K562 (cell line): ENCODE results near the gene GRK1. TPM values are rescaled to one million over a fixed set of nuclear protein-coding genes. Genes with fewer than 3 reads are reported as not detected.

Source experiments
- ATAC-seq: fragments of 200-7000 bp; cut with Tn5 transposase; 3 replicates; pipeline ENCODE4 v1.9.1; 2020; ENCODE audit warnings: moderate library complexity
- BruUV-seq: library from RNA; stranded (reverse); fragments of 400-500 nt; replicated peaks from 2 replicates; lab custom pipeline; 2021; lab: Mats Ljungman, UMichigan
- CTCF ChIA-PET: fragments of 300-600 bp; formaldehyde crosslinking; extraction: SDS; loops from one replicate; lab custom pipeline; 2021; ENCODE audit warnings: low intra/inter-chr PET ratio; lab: Yijun Ruan, JAX
- POLR2A ChIA-PET: fragments of 300-600, 350-650 bp; sonication (Branson Sonifier 250); formaldehyde crosslinking; extraction: SDS; loops from one replicate; lab custom pipeline; 2021; ENCODE audit warnings: antibody characterized with exemption, inconsistent platforms; lab: Yijun Ruan, JAX
- DNase-seq, 4 experiments: peaks; one replicate each; pipeline versions ENCODE4 v3.0.0 to v3.0.0-alpha.2; 2011 to 2018; ENCODE audit warnings: low spot score in 3 of 4, mixed read lengths in 3 of 4; ENCODE audit errors: extremely low read depth in 1 of 4
- FAIRE-seq: peaks from 2 replicates; lab custom pipeline; 2011; peaks lifted over from hg19 to GRCh38; lab: Jason Lieb, UNC
- H2AFZ ChIP-seq: 2 replicates; pipeline ENCODE4 v1.6.0; 2011; ENCODE audit warnings: low read depth, low read length, control low read depth, inconsistent platforms
- H3K27ac ChIP-seq: fragments of 200-600 bp; 3 replicates; pipeline ENCODE4 v1.8.0; 2011; ENCODE audit warnings: low read depth, mild to moderate bottlenecking, control low read depth, inconsistent platforms, low read length, moderate library complexity, mixed read lengths; ENCODE audit errors: extremely low read depth
- H3K27me3 ChIP-seq, 2 experiments: fragments of 300-600 bp in 1 of 2; 2 replicates in 1 of 2; 3 replicates in 1 of 2; pipeline versions ENCODE4 v1.6.0 to v1.8.0; 2011; ENCODE audit warnings: inconsistent platforms in 2 of 2, low read length in 2 of 2, mild to moderate bottlenecking in 1 of 2, mixed read lengths in 1 of 2, moderate library complexity in 1 of 2; ENCODE audit not compliant: control insufficient read depth in 2 of 2, insufficient read depth in 2 of 2
- H3K36me3 ChIP-seq: fragments of 300-600 bp; 3 replicates; pipeline ENCODE4 v1.8.0; 2011; ENCODE audit warnings: mild to moderate bottlenecking, low read length, inconsistent platforms; ENCODE audit not compliant: control insufficient read depth, insufficient read depth
- H3K4me1 ChIP-seq, 2 experiments: fragments of 200-600 bp in 1 of 2; replicated peaks in 1 of 2; 2 replicates in 1 of 2; 3 replicates in 1 of 2; pipeline versions ENCODE4 v1.5.1 to v1.8.0; 2011; ENCODE audit warnings: inconsistent platforms in 2 of 2, low read length in 2 of 2, mild to moderate bottlenecking in 1 of 2, mixed read lengths in 1 of 2, moderate library complexity in 1 of 2; ENCODE audit not compliant: control insufficient read depth in 2 of 2, insufficient read depth in 2 of 2
- H3K4me2 ChIP-seq: 2 replicates; pipeline ENCODE4 v1.6.1; 2011; ENCODE audit warnings: low read length, control low read depth, inconsistent platforms, mixed read lengths; ENCODE audit not compliant: insufficient read depth
- H3K4me3 ChIP-seq: fragments of 200-600 bp; sonication (generic), shearing (Covaris generic); 2 replicates; pipeline ENCODE4 v1.5.1; 2016; ENCODE audit warnings: control low read depth, inconsistent platforms
- H3K79me2 ChIP-seq: fragments of 200-600 bp; 3 replicates; pipeline ENCODE4 v1.8.0; 2011; ENCODE audit warnings: low read length, inconsistent platforms; ENCODE audit not compliant: control insufficient read depth, insufficient read depth
- H3K9ac ChIP-seq, 2 experiments: 2 replicates each; pipeline versions ENCODE4 v1.6.0 to v1.6.1; 2011; ENCODE audit warnings: low read depth in 2 of 2, low read length in 2 of 2, control low read depth in 1 of 2, inconsistent platforms in 1 of 2, mild to moderate bottlenecking in 1 of 2, mixed read lengths in 1 of 2; ENCODE audit not compliant: insufficient read depth in 1 of 2
- H3K9me1 ChIP-seq: one replicate; pipeline ENCODE4 v1.6.0; 2011; ENCODE audit warnings: inconsistent platforms, mild to moderate bottlenecking, low read length, moderate library complexity; ENCODE audit not compliant: control insufficient read depth, insufficient read depth
- H3K9me3 ChIP-seq: replicated peaks from 2 replicates; pipeline ENCODE4 v1.5.1; 2011; ENCODE audit warnings: low read depth, low read length, inconsistent platforms; ENCODE audit not compliant: control insufficient read depth, insufficient read depth
- H4K20me1 ChIP-seq: replicated peaks from 2 replicates; pipeline ENCODE4 v1.6.1; 2011; ENCODE audit warnings: low read length, inconsistent platforms, mixed read lengths; ENCODE audit not compliant: control insufficient read depth, insufficient read depth
- AFF4 ChIP-seq: sonication (generic); formaldehyde crosslinking; IDR thresholded peaks from 2 replicates; pipeline ENCODE4 v1.8.0; 2023; ENCODE audit warnings: mild to moderate bottlenecking, missing genetic modification reagents
- BCL6 ChIP-seq: fragments of 250-450 bp; sonication (Bioruptor Pico); IDR thresholded peaks from 2 replicates; pipeline ENCODE4 v1.4.0; 2020
- CBFA2T3 ChIP-seq: fragments of 450-650 bp; IDR thresholded peaks from 2 replicates; pipeline ENCODE4 v1.6.1; 2017
- E2F1 ChIP-seq: sonication (generic); formaldehyde crosslinking; IDR thresholded peaks from 2 replicates; pipeline ENCODE4 v1.8.1; 2023; ENCODE audit warnings: mild to moderate bottlenecking, missing genetic modification reagents, moderate library complexity
- HMGN3 ChIP-seq: IDR thresholded peaks from 2 replicates; pipeline ENCODE4 v1.6.1; 2011; ENCODE audit warnings: borderline replicate concordance, low read depth, mild to moderate bottlenecking, mixed read lengths, low read length; ENCODE audit not compliant: insufficient read length; ENCODE audit errors: extremely low read depth
- HNRNPUL1 ChIP-seq: fragments of 200-400 bp; formaldehyde crosslinking; IDR thresholded peaks from 2 replicates; pipeline ENCODE4 v1.6.1; 2017; ENCODE audit warnings: low read length
- LEF1 ChIP-seq: fragments of 450-650 bp; IDR thresholded peaks from 2 replicates; pipeline ENCODE4 v1.6.1; 2016; ENCODE audit warnings: mild to moderate bottlenecking
- NFE2 ChIP-seq: IDR thresholded peaks from 2 replicates; pipeline ENCODE4 v1.6.1; 2014; ENCODE audit warnings: antibody characterized with exemption, low read depth
- PHB ChIP-seq: fragments of 250-450 bp; sonication (Bioruptor Pico); IDR thresholded peaks from 2 replicates; pipeline ENCODE4 v1.5.0; 2021
- PTTG1 ChIP-seq: fragments of 450-650 bp; IDR thresholded peaks from 2 replicates; pipeline ENCODE4 v1.6.1; 2016; ENCODE audit warnings: low read depth, mild to moderate bottlenecking, missing genetic modification characterization, missing compliant biosample characterization
- SAP30 ChIP-seq: fragments of 200-600 bp; sonication (generic); IDR thresholded peaks from 2 replicates; pipeline ENCODE4 v1.6.1; 2012; ENCODE audit warnings: borderline replicate concordance, low read depth, mild to moderate bottlenecking, moderate library complexity, low read length, control low read depth, inconsistent platforms; ENCODE audit not compliant: insufficient read depth, poor library complexity, severe bottlenecking
- THRAP3 ChIP-seq: fragments of 450-650 bp; IDR thresholded peaks from 2 replicates; pipeline ENCODE4 v1.6.1; 2016; ENCODE audit warnings: mild to moderate bottlenecking, inconsistent platforms, borderline replicate concordance
- ZNF174 ChIP-seq: fragments of 250-450 bp; sonication (Bioruptor Pico); IDR thresholded peaks from 2 replicates; pipeline ENCODE4 v1.4.0; 2020; ENCODE audit warnings: mild to moderate bottlenecking
- ZNF3 ChIP-seq: fragments of 250-450 bp; sonication (Bioruptor Pico); IDR thresholded peaks from 2 replicates; pipeline ENCODE4 v1.5.0; 2021; ENCODE audit warnings: mild to moderate bottlenecking, moderate library complexity
- ZNF551 ChIP-seq: fragments of 250-450 bp; sonication (Bioruptor Pico); IDR thresholded peaks from 2 replicates; pipeline ENCODE4 v1.5.0; 2021; ENCODE audit warnings: mild to moderate bottlenecking, moderate library complexity
- WGBS: fragments of 100-300 bp; shearing (Covaris generic); methylation state at CpG from one replicate; pipeline ENCODE4 v1.1.6; 2016; ENCODE audit warnings: low coverage, mixed read lengths; ENCODE audit not compliant: insufficient coverage; ENCODE audit errors: missing lambda C conversion rate; 5-methylcytosine and 5-hydroxymethylcytosine counted together
- in situ Hi-C: fragments of 300-500 bp; cut with MboI; formaldehyde crosslinking; loops from 4 replicates; pipeline ENCODE4 v1.15.0; 2018; ENCODE audit warnings: inconsistent platforms, mixed read lengths
- intact Hi-C: fragments of 100-400 bp; cut with micrococcal nuclease; formaldehyde crosslinking; loops from 2 replicates; pipeline ENCODE4 v1.14.2; 2022
- polyA plus RNA-seq, 8 experiments: library from polyadenylated mRNA; depleted of rRNA in 4 of 8; stranded (reverse) in 5 of 8; unstranded in 3 of 8; fragments of >200 nt; fragmentation: Nextera tagmentation in 2 of 8; fragmentation: Illumina TruSeq in 1 of 8; extraction: Ambion mirVana in 2 of 8; extraction: Trizol in 1 of 8; gene quantifications; 2 replicates each; pipeline versions ENCODE4 v1.2.1 to v1.2.3, GENCODE V29; 2011 to 2014; ENCODE audit warnings: inconsistent platforms in 1 of 8, missing spikeins in 1 of 8
- total RNA-seq, 7 experiments: library from RNA; depleted of rRNA in 6 of 7; stranded (reverse); fragments of >200 nt in 6 of 7; fragmentation: Illumina TruSeq in 2 of 7; extraction: Trizol in 2 of 7; gene quantifications; 2 replicates each; pipeline versions ENCODE4 v1.2.1 to v1.2.3, GENCODE V29; 2011 to 2021; ENCODE audit warnings: low replicate concordance in 1 of 7
- TF ChIP-seq, protein P1 (sequence below): sonication (generic); formaldehyde crosslinking; IDR thresholded peaks from 2 replicates; pipeline ENCODE4 v1.8.0; 2023; ENCODE audit warnings: mild to moderate bottlenecking, missing genetic modification reagents

GRK1 gene
- total and polyA plus RNA-seq, 9 of the 15 experiments (the other 6 are each of a cell fraction or from before 2014, with no cell fraction given): 0.09 TPM; not detected in 8

- intact Hi-C loops: no loop called here
- in situ Hi-C loops: no loop called here
- Histone ChIP-seq H3K9me1 (no peaks in the 10 kb centered on the region), H3K79me2 (peaks cover 51% of the 10 kb centered on the region), H3K27ac (no peak overlapping the region), H3K4me1 (no peaks in the 10 kb centered on the region), H3K4me2 (no peak overlapping the region), H2AFZ (no peak overlapping the region), H4K20me1 (no peaks in the 10 kb centered on the region), H3K4me3 (no peak overlapping the region), H3K9me3 (no peaks in the 10 kb centered on the region), H3K9ac (no peak overlapping the region), H3K36me3 (peaks cover 86% of the 10 kb centered on the region; the same call in 2 of the 3 replicates), H3K27me3 (no peaks in the 10 kb centered on the region)
- FAIRE-seq (no peak), ATAC-seq (no peak), DNase-seq (no peak)
- CTCF ChIA-PET: no interaction called here
- POLR2A ChIA-PET: no interaction called here
- TF ChIP-seq ZNF551 (CRISPR knock-in tag) (no peak), NFE2 (no peak), LEF1 (no peak), CBFA2T3 (no peak), ZNF3 (no peak), BCL6 (CRISPR knock-in tag) (no peak), AFF4 (CRISPR knock-in tag) (no peak), SAP30 (no peak), THRAP3 (no peak), PHB (CRISPR knock-in tag) (no peak), PTTG1 (tag) (no peak), ZNF174 (CRISPR knock-in tag) (no peak), HMGN3 (no peak), HNRNPUL1 (no peak), E2F1 (CRISPR knock-in tag) (no peak)
- TF ChIP-seq, protein P1, sequence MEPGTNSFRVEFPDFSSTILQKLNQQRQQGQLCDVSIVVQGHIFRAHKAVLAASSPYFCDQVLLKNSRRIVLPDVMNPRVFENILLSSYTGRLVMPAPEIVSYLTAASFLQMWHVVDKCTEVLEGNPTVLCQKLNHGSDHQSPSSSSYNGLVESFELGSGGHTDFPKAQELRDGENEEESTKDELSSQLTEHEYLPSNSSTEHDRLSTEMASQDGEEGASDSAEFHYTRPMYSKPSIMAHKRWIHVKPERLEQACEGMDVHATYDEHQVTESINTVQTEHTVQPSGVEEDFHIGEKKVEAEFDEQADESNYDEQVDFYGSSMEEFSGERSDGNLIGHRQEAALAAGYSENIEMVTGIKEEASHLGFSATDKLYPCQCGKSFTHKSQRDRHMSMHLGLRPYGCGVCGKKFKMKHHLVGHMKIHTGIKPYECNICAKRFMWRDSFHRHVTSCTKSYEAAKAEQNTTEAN: no peak
- no TSS peak for BruUV-seq
- WGBS: 97% methylated on average over 14 of the region's 16 CpGs
These were observed 39.9 kb upstream of the GRK1 start for GRCh38 chr13:113627136-113627535.
